Activated T-cell treated with anti-CD3 and anti-CD28 coated beads, Interleukin-2, amount 50 U/mL, for 4 hours (primary cell): ENCODE measurements around the gene ACAA1. TPM values are rescaled to one million over a fixed set of nuclear protein-coding genes. Genes with fewer than 3 reads are reported as not detected.
A peak's percentile ranks its signal among the peaks of the same experiment; 100 is the strongest.

Source experiments
- ATAC-seq, 2 donors: fragments of 200-7000 bp; cut with Tn5 transposase; one replicate each; pipeline ENCODE4 v1.10.0; 2021
- DNase-seq: peaks from one replicate; pipeline ENCODE4 v3.0.0-alpha.2; 2020
- H3K27me3 Mint-ChIP-seq: one replicate; pipeline ENCODE4 v1.8.0; 2021; ENCODE audit warnings: low read depth, mixed read lengths
- H3K36me3 Mint-ChIP-seq: one replicate; pipeline ENCODE4 v1.8.0; 2022; ENCODE audit warnings: mixed read lengths; ENCODE audit not compliant: insufficient read depth
- H3K4me1 Mint-ChIP-seq: one replicate; pipeline ENCODE4 v1.8.0; 2021; ENCODE audit warnings: low read depth, mixed read lengths
- H3K4me3 Mint-ChIP-seq: one replicate; pipeline ENCODE4 v1.8.0; 2021; ENCODE audit warnings: mild to moderate bottlenecking, moderate library complexity, mixed read lengths
- H3K9me3 Mint-ChIP-seq: one replicate; pipeline ENCODE4 v1.8.0; 2021; ENCODE audit warnings: mixed read lengths
- total RNA-seq, 3 donors: library from RNA; stranded (reverse); gene quantifications; one replicate each; pipeline ENCODE4 v1.2.1, GENCODE V29; 2021

ACAA1 gene
- 10 to 100 TPM; 49.6 to 62.0 (median 60.0) TPM for total RNA-seq

DNA sequence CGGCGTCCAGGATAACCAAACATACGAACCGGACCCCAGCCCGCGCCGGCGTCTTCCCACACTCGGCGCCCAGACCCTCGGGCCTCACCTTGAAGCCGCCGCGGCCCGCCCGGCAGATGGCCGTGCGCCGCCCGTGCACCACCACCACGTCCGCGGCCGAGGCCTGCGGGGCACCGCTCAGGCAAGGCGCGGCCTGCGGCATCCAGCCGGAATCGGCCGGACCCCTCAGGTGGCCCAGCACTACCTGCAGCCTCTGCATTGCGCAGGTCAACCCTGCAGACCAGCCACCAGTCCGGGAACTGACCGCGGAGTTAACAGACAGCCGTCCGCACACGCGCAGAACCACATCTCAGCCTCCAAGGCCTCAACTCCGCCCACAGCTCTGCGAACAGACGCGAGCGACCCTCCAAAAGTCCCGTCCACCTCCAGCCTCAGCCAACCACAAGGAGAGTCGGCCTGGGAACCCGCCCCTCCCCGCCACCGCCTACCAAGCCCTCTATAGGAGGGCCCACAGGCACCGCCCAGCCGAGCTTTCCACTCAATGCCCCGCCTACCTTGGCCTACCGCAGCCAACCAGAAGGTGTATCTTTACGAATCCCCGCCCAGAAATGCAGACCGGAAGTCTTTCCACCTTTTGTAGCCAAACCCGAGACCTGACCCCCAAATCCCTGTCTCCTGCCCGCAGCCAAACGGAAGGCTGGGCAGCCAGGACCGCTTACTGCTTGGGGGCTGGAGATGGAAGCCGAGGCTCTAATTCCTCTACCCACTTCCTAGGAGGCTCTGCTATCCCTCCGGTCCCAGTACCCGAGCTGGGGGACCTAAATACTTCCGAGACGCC is at the start of gene ACAA1:
Gene ACAA1 (minus strand): TSS at position 351 of the 838 bp plus-strand sequence. CDS start 92 bp downstream, at position 259.
- ATAC-seq = peak; percentile 92 to 93
- H3K36me3 Mint-ChIP-seq = peaks cover 13% of the 10 kb centered on the region

GRCh38 chr3:38177181-38177580 is 40.3 kb upstream of the ACAA1 start:
- H3K36me3 Mint-ChIP-seq = peaks cover 7% of the 10 kb centered on the region
- no peak for ATAC-seq
- H3K9me3 Mint-ChIP-seq = no peaks in the 10 kb centered on the region
- no peaks in the 10 kb centered on the region for H3K27me3 Mint-ChIP-seq
- H3K4me1 Mint-ChIP-seq = peaks cover 51% of the 10 kb centered on the region
- DNase-seq = no peak
- H3K4me3 Mint-ChIP-seq = no peak overlapping the region

More for the DNA sequence above, at the start of gene ACAA1:
- Mint-ChIP-seq H3K9me3 (no peaks in the 10 kb centered on the region), H3K4me3 (peak within 1 kb of the TSS; percentile 86), H3K27me3 (no peaks in the 10 kb centered on the region), H3K4me1 (peaks cover 62% of the 10 kb centered on the region)
- peak; percentile 96 for DNase-seq

- Mint-ChIP-seq H3K4me3 (peak overlapping the region; percentile 6), H3K27me3 (no peaks in the 10 kb centered on the region), H3K36me3 (peaks cover 2% of the 10 kb centered on the region), H3K4me1 (peaks cover 65% of the 10 kb centered on the region), H3K9me3 (no peaks in the 10 kb centered on the region)
- DNase-seq (no peak), ATAC-seq (peak; percentile 16 to 17)
These were observed 37.0 kb upstream of the ACAA1 start for GRCh38 chr3:38173834-38174418.

GRCh38 chr3:38171622-38172021 is 34.7 kb upstream of the ACAA1 start:
- DNase-seq = no peak
- Mint-ChIP-seq H3K4me3 (no peak overlapping the region), H3K9me3 (no peaks in the 10 kb centered on the region), H3K36me3 (peaks cover 11% of the 10 kb centered on the region), H3K27me3 (no peaks in the 10 kb centered on the region), H3K4me1 (peaks cover 81% of the 10 kb centered on the region)
- peak; percentile 20 to 28 for ATAC-seq

GRCh38 chr3:38170722-38171121 is 33.8 kb upstream of the ACAA1 start:
- Mint-ChIP-seq H3K4me1 (peaks cover 85% of the 10 kb centered on the region), H3K36me3 (peaks cover 11% of the 10 kb centered on the region), H3K27me3 (no peaks in the 10 kb centered on the region), H3K9me3 (no peaks in the 10 kb centered on the region), H3K4me3 (no peak overlapping the region)
- no peak for ATAC-seq
- no peak for DNase-seq

DNA sequence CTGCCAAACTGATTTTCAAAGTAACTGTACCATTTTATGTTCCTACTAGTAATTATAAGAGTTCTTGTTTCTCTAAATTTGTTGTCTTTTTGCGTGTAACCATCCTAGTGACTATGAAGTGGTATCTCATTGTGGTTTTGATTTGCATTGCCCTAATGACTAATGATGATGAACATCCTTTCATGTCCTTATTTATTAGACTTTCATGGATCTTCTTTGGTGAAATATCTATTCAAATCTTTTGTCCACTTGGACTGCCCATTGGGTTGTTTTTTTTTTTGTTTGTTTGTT is 32.0 kb upstream of the ACAA1 start:
- Mint-ChIP-seq H3K4me1 (peaks cover 81% of the 10 kb centered on the region), H3K9me3 (no peaks in the 10 kb centered on the region), H3K27me3 (no peaks in the 10 kb centered on the region), H3K4me3 (peak overlapping the region; percentile 52), H3K36me3 (peaks cover 9% of the 10 kb centered on the region)
- DNase-seq (no peak), ATAC-seq (no peak)

- Mint-ChIP-seq H3K9me3 (no peaks in the 10 kb centered on the region), H3K36me3 (peaks cover 9% of the 10 kb centered on the region), H3K27me3 (no peaks in the 10 kb centered on the region), H3K4me3 (peak overlapping the region; percentile 52), H3K4me1 (peaks cover 75% of the 10 kb centered on the region)
- DNase-seq = no peak
- no peak for ATAC-seq
These were observed 31.5 kb upstream of the ACAA1 start for GRCh38 chr3:38168151-38169026.

DNA sequence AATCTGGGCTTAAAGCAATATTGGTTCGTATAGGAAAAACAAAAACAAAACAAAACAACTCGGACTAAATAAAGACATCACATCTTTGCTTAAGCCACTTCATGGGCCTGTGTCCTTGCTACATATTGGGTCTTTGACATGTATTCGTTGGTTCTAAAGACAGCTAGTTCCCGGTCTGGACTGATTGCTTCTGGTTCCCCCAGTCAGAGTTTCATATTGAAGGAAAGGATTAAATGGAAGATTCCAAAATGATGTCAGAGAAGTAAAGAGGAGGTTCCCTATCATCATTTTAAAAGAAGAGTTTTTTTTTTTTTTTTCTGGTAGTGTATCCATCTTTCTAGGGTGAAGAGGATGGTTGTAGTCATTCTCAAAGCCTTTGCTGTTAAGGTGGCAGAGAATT is 30.7 kb upstream of the ACAA1 start:
- Mint-ChIP-seq H3K4me1 (peaks cover 69% of the 10 kb centered on the region), H3K9me3 (no peaks in the 10 kb centered on the region), H3K27me3 (no peaks in the 10 kb centered on the region), H3K4me3 (peak overlapping the region; percentile 87), H3K36me3 (peaks cover 9% of the 10 kb centered on the region)
- DNase-seq (no peak), ATAC-seq (no peak)

- Mint-ChIP-seq H3K27me3 (no peaks in the 10 kb centered on the region), H3K9me3 (no peaks in the 10 kb centered on the region), H3K4me1 (peaks cover 53% of the 10 kb centered on the region), H3K4me3 (peak overlapping the region; percentile 87), H3K36me3 (peaks cover 9% of the 10 kb centered on the region)
- DNase-seq (no peak), ATAC-seq (peak; percentile 1 to 22)
These were observed 28.9 kb upstream of the ACAA1 start for GRCh38 chr3:38165722-38166387.

DNA sequence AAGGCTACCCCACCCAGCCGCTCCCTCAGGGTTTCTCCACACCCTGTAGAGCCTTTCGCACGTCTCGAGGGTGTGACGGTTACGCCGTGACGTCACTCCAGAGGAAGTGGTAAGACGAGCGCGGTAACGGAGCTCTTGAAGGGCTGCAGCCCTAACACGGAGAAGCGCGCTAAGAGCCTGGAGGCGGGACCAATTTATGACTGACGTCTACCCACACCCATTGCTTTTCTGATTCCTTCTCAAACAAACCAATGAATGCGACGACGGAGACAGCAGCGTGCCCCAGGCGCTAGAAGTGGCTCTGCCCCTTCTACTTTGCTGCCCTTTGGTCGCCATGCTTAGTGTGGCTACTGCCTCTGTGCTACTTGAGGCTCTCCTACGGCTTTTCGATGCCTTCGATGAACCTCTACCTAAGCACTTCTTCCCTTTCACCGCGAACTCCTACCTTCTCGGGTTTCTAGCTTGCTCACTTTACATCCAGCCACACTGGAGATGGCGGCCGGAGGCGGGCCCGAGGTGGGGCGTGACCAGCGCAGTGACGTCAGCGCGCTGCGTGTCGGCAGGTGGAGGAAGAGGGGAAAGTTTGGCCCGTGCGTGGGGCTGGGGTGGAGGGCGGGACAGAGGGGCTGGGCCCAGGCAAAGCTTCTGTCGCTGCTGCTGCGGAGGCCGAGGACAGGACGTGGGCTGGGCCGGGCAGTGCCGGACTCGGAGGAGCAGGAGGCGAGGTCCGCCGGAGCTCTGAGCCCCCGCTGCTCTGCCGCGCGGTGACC is 28.2 kb upstream of the ACAA1 start, which contains the start of gene OXSR1:
Gene OXSR1 (plus strand): TSS at position 586 of the 770 bp plus-strand sequence. CDS start 340 bp downstream, outside the sequence.
- Mint-ChIP-seq H3K4me3 (peak within 1 kb of the TSS; percentile 87), H3K36me3 (peaks cover 9% of the 10 kb centered on the region), H3K27me3 (no peaks in the 10 kb centered on the region), H3K4me1 (peaks cover 46% of the 10 kb centered on the region), H3K9me3 (no peaks in the 10 kb centered on the region)
- ATAC-seq (peak; percentile 89 to 93), DNase-seq (peak; percentile 95)

DNA sequence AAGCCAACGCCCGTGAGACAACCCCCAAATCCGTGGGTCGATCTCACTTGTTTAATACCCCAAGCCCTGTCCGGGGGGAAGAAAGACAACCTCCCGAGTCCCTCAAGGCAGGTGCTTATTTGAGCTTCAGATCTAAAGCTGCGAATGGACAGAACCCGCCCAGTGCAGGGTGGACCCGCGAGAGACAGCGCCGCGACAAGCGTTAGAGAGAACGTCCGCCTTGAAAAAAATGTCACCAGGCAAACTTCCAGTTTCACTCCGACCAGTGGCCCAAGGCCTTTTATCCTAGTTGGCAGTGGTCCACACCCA is 27.7 kb upstream of the ACAA1 start:
- H3K27me3 Mint-ChIP-seq = no peaks in the 10 kb centered on the region
- H3K9me3 Mint-ChIP-seq = no peaks in the 10 kb centered on the region
- H3K36me3 Mint-ChIP-seq = peaks cover 9% of the 10 kb centered on the region
- H3K4me3 Mint-ChIP-seq = peak overlapping the region; percentile 87
- peaks cover 44% of the 10 kb centered on the region for H3K4me1 Mint-ChIP-seq
- DNase-seq (no peak), ATAC-seq (peak; percentile 11 to 15)

- ATAC-seq (no peak), DNase-seq (no peak)
- H3K27me3 Mint-ChIP-seq = no peaks in the 10 kb centered on the region
- H3K4me1 Mint-ChIP-seq = peaks cover 38% of the 10 kb centered on the region
- H3K4me3 Mint-ChIP-seq = peak overlapping the region; percentile 87
- H3K9me3 Mint-ChIP-seq = no peaks in the 10 kb centered on the region
- peaks cover 9% of the 10 kb centered on the region for H3K36me3 Mint-ChIP-seq
These were observed 27.1 kb upstream of the ACAA1 start for GRCh38 chr3:38163841-38164642.
